Fibroblast of pulmonary artery (primary cell): ENCODE data around the gene SRP9.
"Not testable (repeated sequence)": the region's sequence is repeated elsewhere in the genome, so short reads cannot be mapped to it uniquely, and the experiment has no call there.

ENCODE experiments used
- DNase-seq: peaks from one replicate; pipeline ENCODE4 v3.0.0-alpha.2; 2010; ENCODE audit warnings: low read depth
- H3K4me3 ChIP-seq: replicated peaks from 2 replicates; pipeline ENCODE4 v1.5.1; 2011; ENCODE audit warnings: low read depth, mild to moderate bottlenecking, control low read depth, low read length, moderate library complexity
- TF ChIP-seq, protein P1 (sequence below): IDR thresholded peaks from 2 replicates; pipeline ENCODE4 v1.5.1; 2011; ENCODE audit warnings: mild to moderate bottlenecking, control low read depth, low read length, inconsistent platforms; ENCODE audit errors: missing control alignments

SRP9 gene

DNA sequence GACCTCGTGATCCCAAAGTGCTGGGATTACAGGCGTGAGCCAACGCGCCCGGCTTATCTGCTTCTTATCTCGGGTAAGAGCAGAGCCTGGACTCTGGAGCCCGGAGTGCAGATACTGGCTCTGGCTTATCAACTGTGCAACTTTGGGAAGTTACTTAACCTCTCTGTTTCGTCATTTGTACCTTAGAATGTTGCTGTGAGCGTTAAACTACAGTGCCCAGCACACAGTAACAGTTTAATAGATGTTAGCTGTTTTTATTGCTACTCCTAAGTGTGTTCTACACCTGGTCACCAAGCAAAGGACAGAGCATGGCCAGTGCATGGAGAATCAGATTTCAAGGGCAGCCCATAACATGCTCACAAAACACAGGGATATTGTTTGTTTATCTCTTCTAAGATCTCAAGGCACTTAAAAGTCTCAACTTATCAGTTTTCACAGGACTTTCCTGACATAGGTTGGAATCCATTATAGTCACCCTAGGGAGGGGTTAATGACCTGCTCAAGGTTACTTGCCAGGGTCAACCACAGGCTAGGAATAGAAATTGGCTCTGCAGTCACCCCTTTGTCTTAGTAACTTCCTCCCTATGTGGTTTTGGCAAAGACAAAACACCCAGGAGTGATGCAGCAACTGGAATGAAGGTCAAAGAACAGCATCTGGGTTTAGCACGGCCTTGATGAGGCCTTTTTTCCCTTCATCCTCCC, 22.5 kb upstream of the SRP9 start:
- DNase-seq, result peak; percentile 93
- TF ChIP-seq, protein P1, sequence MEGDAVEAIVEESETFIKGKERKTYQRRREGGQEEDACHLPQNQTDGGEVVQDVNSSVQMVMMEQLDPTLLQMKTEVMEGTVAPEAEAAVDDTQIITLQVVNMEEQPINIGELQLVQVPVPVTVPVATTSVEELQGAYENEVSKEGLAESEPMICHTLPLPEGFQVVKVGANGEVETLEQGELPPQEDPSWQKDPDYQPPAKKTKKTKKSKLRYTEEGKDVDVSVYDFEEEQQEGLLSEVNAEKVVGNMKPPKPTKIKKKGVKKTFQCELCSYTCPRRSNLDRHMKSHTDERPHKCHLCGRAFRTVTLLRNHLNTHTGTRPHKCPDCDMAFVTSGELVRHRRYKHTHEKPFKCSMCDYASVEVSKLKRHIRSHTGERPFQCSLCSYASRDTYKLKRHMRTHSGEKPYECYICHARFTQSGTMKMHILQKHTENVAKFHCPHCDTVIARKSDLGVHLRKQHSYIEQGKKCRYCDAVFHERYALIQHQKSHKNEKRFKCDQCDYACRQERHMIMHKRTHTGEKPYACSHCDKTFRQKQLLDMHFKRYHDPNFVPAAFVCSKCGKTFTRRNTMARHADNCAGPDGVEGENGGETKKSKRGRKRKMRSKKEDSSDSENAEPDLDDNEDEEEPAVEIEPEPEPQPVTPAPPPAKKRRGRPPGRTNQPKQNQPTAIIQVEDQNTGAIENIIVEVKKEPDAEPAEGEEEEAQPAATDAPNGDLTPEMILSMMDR, result no peak
- no peak overlapping the region for H3K4me3 ChIP-seq

DNA sequence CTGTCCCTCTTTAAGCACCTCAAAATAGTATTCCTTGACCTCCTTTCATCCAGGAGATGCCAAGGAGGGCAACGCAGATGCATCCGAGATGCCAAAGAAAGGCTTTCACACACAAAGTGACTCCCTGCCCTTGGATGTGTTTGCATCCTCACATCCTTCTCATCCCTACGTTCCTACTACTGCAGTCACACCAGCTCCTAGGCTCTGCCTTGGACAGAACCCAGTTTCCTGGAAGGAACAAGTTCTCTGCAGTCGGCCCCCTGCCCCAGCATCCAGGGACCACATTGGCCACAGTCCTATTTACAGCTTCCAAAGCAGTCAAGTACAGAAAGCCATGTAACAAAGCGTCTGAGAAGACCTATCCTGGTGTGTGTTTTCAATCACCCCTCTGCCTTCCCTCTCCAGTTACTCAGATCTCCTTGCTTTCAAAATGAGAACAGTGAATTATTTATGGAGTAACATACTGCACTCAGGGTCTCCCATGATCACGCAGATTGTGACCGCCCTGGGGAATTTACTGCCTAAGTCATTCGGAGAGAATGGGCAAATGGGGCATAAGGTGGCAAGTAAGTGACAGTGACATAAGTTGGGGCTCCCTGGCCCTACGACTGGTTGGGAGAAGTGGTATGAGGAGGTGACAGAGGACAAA, 21.8 kb upstream of the SRP9 start:
- H3K4me3 ChIP-seq, result no peak overlapping the region
- TF ChIP-seq, protein P1, result no peak
- no peak for DNase-seq

DNA sequence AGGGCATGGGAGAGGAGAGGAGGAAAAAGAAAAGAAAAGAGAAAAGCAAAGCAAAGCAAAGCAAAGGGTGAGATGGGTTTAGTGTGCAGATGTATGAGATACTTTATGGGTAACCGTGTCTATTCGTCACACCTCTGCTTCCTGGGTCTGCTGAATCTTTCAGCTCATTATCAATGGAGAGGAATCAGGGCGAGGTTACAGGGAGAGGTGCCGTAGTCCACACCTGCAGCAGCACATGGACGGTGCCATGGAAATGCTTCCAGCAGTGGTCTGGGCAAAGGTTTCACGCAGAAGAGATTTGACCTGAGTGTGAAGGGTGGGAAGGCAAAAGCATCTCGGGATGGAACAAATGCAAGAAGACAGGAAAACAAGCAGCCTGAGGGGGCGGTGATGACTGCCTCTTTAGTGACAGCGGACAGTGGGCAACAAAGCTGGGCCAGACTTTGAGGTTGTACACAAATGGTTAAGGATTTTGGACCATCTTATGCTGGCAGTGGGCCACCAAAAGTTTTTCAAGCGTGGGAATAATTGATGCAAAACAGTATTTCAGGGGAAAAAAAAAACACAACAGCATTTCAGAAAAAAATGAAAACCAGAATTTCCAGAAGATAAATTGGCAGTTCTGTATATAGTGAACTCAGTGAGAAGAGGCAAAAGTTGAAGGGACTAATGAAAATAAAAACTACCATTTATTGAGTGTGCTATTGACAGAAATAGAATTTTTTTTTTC, 19.5 kb upstream of the SRP9 start:
- no peak overlapping the region for H3K4me3 ChIP-seq
- DNase-seq, result no peak
- TF ChIP-seq, protein P1, result no peak

DNA sequence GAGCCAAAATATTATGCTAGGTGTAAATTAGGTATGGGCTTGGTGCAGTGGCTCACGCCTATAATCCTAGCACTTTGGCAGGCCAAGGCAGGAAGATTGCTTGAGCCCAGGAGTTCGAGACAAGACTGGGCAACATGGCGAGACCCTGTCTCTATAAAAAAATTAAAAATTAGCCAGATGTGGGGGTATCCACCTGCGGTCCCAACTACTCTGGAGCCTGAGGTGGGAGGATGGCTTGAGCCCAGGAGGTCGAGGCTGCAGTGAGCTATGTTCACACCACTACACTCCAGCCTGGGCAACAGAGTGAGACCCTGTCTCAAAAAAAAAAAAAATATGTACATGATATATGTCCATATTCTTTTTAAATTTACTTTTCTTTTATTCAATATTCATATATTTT, 17.7 kb upstream of the SRP9 start:
- not testable (repeated sequence) for DNase-seq, H3K4me3 ChIP-seq

DNA sequence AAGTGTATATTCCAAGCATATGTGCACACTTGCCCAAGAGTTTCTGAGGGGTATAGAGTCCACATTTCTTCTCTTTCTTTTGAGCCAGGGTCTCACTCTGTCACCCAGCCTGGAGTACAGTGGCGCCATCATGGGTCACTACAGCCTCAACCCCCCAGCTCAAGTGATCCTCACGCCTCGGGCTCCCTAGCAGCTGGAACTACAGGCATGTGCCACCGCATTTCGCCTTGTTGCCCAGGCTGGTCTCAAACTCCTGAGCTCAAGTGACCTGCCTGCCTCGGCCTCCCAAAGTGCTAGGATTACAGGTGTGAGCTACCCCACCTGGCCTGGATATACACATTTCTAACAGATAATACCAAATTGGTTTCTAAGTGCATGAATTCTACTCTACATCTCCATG, 17.1 kb upstream of the SRP9 start:
- DNase-seq, result no peak
- H3K4me3 ChIP-seq, result no peak overlapping the region
- TF ChIP-seq, protein P1, result no peak

DNA sequence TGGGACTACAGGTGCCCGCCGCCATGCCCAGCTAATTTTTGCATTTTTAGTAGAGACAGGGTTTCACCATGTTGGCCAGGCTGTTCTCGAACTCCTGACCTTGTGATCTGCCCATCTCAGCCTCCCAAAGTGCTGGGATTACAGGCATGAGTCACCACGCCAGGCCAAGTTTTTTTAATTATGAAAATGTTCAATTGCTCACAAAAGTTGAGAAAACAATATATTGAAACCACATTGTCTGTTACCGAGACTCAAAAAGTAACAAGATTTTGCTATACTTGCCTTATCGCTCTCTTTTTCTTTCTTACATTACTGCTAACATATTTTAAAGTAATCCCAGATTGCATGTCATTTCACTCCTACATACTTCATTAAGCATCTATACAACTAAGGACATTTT, 16.2 kb upstream of the SRP9 start:
- not testable (repeated sequence) for H3K4me3 ChIP-seq, DNase-seq

DNA sequence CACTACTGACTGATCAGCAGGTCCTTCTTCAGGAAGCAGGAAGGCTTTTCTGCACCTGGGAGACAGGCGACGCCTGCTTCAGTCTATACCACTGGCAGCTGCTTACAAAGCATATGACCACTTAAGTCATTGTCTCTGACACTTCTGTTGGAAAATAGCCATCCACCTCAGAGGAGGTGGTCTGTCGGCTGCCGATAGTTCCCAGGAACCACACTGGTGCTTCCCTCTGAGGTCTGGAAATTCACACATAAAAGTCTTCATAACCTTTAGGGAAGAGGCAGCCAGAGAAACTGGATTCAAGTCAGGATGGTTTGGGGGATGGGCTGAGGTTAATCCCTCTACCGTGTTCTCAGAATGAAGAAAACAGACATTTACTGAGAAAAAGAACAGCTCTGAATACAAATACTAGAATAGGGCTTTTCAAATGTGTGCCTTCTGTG, 15.6 kb upstream of the SRP9 start:
- TF ChIP-seq, protein P1, result no peak

More for the DNA sequence above, 15.6 kb upstream of the SRP9 start:
- DNase-seq, result peak; percentile 42
- H3K4me3 ChIP-seq, result no peak overlapping the region
